ENCODE data around the gene MTNR1B. TPM values are rescaled to one million over a fixed set of nuclear protein-coding genes. Genes with fewer than 3 reads are reported as not detected.

Gene MTNR1B
- total RNA-seq: not detected
- long read RNA-seq: 0 reads

DNA sequence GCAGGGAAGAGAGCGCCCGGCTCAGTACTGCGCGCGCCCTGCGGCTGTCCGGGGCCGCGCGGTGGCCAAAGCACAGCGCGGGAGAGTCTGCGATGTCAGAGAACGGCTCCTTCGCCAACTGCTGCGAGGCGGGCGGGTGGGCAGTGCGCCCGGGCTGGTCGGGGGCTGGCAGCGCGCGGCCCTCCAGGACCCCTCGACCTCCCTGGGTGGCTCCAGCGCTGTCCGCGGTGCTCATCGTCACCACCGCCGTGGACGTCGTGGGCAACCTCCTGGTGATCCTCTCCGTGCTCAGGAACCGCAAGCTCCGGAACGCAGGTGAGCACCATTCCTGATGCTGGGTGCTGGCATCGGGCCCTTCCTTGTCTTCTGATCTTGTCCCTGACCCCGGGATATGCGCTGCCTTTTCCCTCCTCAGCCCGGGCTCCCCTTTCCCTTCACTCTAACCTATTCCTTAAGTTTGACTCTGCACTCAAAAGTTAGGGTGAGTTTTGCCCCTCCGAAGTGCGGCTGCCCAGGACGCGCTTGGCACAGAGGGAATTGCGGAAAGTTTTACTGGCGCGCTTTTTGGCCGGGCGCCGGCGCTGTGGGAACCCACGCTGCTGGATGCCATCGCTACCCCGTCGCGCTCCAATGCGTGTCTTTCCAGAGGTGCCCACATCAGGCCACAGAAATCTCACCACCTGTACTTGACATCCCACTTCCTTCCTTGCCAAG lies at the start of gene MTNR1B:
Gene MTNR1B, plus strand, starts transcription at position 18 of the 714 bp plus-strand sequence. Its CDS starts 75 bp downstream, at position 93.
- ATAC-seq: no peak
- DNase-seq (ENCODE audit: missing footprints): no peak

DNA sequence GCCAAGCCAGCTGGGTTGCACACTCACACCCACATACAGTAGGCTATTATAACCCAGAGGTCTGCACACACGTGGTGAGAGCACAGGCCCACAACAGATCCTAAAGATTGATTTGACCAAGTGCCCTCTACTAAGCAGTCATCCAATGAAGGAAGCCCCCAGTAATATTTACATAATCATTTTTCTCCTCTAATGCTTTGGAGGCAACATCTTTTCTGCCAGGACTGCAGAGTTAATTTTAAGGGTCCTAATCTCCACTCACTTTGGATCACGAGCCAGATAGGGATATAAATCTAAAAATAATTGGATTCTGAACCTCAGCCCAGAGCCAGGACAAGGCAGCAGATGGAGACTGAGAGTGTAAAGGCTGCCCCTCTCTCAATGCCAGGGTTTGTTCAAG lies 49.1 kb upstream of the MTNR1B start:
- DNase-seq (ENCODE audit: missing footprints) (no peak), ATAC-seq (no peak)
- intact Hi-C loops (cut with DNase I): no loop called here

More for the DNA sequence above, at the start of gene MTNR1B:
- intact Hi-C loops (cut with DNase I): no loop called here

- no peak for DNase-seq (ENCODE audit: missing footprints)
- intact Hi-C loops (cut with DNase I): no loop called here
- no peak for ATAC-seq
Observed at GRCh38 chr11:92922731-92923130, 46.7 kb upstream of the MTNR1B start.

DNA sequence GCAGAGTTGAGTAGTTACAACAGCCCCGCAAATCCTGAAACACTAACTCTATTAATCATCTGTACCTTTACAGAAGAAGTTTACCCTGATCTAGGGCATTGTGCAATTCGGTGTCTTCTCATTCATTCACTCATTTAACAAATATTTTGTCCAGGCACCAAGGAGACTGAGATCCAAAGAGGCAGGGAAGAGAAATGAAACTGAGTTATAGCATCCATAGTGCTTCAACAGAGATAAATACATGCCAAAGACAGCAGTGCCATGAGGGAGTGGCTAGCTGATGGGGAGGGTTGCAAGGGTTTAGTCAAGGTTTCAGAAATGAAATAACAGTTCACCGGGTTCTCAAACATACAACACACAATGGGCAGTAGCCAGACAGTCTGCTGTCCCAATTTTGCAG lies 40.2 kb upstream of the MTNR1B start:
- ATAC-seq (no peak), DNase-seq (ENCODE audit: missing footprints) (no peak)

DNA sequence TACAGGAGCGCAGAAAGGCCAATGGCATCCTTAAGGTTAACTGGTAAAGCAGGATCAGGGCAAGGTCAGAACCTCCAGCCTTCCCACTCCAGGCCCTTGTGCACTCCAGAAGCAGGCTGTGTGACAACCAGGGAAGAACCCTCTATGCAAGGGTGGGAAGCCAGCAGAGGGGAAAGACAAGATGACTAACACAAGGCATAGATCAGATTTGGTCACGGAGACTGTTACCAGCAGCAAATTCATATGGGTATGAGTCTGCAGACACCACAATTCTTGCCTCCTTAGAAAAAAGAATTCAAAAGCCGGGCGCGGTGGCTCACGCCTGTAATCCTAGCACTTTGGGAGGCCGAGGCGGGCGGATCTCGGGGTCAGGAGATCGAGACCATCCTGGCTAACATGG lies 39.8 kb upstream of the MTNR1B start:
- intact Hi-C loops (cut with DNase I): no loop called here
- ATAC-seq: no peak
- DNase-seq (ENCODE audit: missing footprints): no peak

More for the DNA sequence above, 40.2 kb upstream of the MTNR1B start:
- intact Hi-C loops (cut with DNase I): no loop called here

GRCh38 chr11:92931746-92932422 lies 37.6 kb upstream of the MTNR1B start:
- intact Hi-C loops (cut with DNase I): no loop called here
- ATAC-seq (no peak), DNase-seq (ENCODE audit: missing footprints) (no peak)

DNA sequence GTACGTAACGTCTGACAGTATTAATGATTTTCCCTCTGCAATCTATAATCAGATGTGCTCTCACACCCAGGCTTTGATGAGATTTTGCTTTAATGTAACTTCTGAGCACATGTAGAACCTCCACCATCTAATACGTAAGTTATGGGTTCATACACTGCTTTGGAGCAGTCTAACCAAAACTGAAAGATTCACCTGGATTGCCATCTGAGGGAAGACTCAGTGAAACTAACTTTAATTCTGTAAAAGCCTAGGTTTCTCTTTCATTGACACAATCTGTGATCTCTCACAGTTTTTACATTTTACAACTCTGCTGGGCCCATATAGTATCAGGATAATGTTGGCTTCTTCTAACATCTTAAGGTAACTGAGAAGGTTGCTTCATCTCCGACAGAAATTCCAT lies 30.1 kb upstream of the MTNR1B start:
- no peak for ATAC-seq
- intact Hi-C loops (cut with DNase I): no loop called here
- DNase-seq (ENCODE audit: missing footprints): no peak

DNA sequence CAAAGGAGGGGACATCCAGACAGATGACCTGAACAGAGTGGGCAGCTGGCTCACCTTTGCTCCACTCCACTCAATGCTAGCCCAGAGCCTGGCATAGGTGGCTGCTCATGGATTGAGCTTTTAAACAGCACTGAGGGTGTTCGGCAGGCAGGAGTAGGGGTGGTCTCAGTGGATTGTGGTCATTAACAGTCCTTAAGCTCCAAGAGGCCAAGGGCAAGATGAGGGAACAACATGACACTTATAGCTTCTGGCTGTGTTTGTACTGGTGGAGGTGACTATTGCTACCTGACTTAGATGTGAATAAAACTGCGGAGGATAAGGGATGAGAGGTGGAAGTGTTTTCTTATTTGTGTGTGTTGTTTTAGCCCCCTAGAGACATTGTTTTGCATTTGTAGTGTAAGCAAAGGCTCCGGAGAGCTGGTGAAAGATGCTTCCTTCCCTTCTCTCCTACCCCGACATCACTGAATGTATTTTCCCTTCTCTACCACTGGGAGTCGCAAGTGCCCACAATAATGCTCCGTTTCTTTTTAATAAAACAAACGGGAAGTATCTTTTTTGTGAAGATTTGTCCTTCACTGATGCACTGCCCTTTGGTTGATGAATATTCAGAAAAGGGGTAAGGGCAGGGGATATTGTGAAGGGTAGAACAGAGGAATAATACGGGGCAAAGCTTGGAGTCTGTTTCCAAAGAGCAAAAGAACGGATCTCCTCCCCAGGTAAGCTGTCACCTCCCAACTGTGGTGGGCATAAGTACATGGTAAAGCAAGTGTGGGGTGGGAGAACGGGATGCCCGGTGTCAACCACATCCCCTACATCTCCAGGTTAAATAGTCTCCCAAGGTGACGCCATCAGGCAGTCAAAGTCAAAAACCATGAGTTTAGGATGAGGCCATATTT lies 27.5 kb upstream of the MTNR1B start:
- intact Hi-C loops (cut with DNase I): loop anchor here (5.0 kb wide), 1 partner anchor 285 kb away; no protein-coding TSS in a partner anchor
- no peak for ATAC-seq

DNA sequence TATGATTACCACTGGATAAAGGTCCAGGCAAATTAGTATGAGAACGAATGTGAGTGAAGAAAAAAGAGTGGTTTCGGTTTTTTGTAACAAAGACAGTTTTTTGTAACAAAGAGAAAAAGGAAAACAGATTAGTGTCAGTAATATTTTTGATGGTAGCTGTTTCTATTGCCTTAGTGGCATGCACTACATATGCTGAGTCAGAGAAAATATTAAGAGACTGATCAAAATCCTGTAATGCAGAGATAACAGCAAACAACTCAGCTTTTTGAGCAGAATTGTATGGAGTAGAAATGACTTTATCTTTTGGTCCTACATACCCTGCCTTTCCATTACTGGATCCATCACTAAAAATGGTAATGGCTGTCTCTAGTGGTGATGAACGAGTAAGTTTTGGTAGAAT lies 22.7 kb upstream of the MTNR1B start:
- intact Hi-C loops (cut with DNase I): no loop called here
- DNase-seq (ENCODE audit: missing footprints): no peak
- no peak for ATAC-seq

More for the DNA sequence above, 27.5 kb upstream of the MTNR1B start:
- no peak for DNase-seq (ENCODE audit: missing footprints)

DNA sequence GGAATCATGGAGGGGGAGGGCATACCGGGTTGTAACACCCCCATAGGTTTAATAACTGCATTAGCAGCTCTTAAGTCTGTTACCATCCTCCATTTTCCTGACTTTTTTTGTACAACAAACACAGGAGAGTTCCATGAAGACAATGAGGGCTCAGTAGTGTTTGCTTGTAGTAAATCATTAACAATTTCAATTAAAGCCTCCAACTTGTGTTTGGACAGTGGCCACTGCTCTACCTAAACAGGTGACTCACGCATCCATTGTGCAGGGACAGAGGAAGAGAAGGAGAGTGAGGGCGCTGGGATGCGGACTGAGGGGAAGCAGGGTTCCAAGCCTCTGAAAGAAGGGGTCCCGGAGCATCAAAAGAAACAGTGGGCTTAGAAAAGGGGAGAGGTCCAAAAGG lies 21.3 kb upstream of the MTNR1B start:
- ATAC-seq: no peak
- DNase-seq (ENCODE audit: missing footprints): no peak
- intact Hi-C loops (cut with DNase I): no loop called here

DNA sequence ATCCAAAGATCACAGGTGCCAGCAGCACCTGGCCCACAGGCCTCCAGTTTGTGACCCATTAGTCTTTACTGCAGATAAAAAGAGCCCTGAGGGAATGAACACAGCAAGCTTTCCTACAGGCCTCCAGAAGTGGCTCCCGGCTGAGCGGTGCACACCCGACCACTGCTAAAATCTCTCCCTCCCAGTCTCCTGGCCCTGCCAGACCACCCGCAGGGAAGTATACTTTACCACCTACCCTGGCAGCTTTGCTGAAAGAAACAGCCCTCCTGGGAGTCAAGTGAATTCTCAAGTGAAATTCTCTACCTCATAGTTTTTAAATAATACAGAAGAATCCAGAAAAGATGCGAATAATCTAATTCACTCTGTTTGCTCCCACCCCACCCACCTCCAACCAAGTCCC lies 15.4 kb upstream of the MTNR1B start:
- DNase-seq (ENCODE audit: missing footprints) (no peak), ATAC-seq (no peak)
- intact Hi-C loops (cut with DNase I): no loop called here

GRCh38 chr11:92955860-92956259 lies 13.6 kb upstream of the MTNR1B start:
- intact Hi-C loops (cut with DNase I): no loop called here
- DNase-seq (ENCODE audit: missing footprints) (no peak), ATAC-seq (no peak)

DNA sequence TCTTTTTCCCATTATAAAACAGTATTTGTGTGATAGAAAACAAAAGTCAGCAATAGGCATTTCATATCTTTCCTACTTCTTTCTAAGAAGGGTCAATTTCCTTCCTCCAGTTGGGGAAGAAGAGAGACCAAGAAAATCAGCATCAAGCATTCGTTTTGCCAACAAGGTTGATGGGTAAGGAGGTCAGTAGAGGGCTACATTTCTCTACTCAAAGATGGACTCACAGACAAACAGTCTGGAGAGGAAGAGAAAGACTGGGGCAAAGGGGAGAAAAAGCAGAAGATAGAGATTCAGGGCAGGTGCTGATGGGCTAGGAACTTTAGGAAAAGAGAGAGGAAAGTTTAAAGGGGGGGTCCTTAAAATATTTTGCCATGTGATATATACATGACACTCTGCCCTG lies 8.6 kb upstream of the MTNR1B start:
- intact Hi-C loops (cut with DNase I): no loop called here
- no peak for DNase-seq (ENCODE audit: missing footprints)

DNA sequence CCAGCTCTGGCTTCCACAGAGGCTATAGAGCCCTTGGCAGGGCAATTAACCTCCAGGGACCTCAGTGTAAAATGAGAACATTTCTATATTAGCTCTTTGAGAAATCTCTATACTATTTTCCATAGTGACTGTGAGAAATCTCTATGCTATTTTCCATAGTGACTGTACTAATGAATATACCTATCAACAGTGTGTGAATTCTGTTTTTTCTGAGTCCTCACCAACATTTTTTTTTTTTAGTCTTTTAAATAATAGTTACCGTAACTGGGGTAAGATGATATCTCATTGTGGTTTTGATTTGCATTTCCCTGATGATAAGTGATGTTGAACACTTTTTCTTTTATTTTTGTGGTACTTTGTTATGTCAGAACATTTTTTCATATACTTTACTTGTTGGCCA lies 7.0 kb upstream of the MTNR1B start:
- ATAC-seq: no peak
- intact Hi-C loops (cut with DNase I): no loop called here
- DNase-seq (ENCODE audit: missing footprints): no peak

More for the DNA sequence above, 8.6 kb upstream of the MTNR1B start:
- ATAC-seq: no peak

DNA sequence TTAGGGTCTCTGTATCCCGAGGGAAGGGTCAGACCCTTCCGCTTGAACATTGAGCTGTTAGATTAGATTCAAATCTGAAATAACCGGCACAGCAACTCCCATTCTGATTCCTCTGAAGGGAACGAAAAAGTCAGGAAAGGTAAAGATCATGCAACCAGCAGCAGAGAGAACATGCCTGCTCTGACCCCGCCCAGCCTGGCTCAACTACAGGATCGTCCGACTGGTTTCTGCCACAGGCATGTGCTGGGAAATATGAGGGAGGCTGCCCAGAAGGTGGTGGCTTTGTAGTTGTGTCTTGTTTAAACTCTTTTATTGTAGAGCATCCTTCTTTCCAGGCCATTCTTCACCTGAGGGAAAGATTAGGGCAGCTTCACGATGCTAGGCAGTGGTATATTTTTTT lies 5.0 kb upstream of the MTNR1B start:
- no peak for ATAC-seq
- intact Hi-C loops (cut with DNase I): no loop called here
- no peak for DNase-seq (ENCODE audit: missing footprints)

- intact Hi-C loops (cut with DNase I): no loop called here
- ATAC-seq (no peak), DNase-seq (ENCODE audit: missing footprints) (no peak)
Observed at GRCh38 chr11:92965196-92965595, 4.3 kb upstream of the MTNR1B start.

GRCh38 chr11:92967178-92967577 lies 2.3 kb upstream of the MTNR1B start:
- DNase-seq (ENCODE audit: missing footprints) (no peak), ATAC-seq (no peak)
- intact Hi-C loops (cut with DNase I): no loop called here

- intact Hi-C loops (cut with DNase I): no loop called here
- no peak for DNase-seq (ENCODE audit: missing footprints)
- no peak for ATAC-seq
Observed at GRCh38 chr11:92967867-92968266, 1.6 kb upstream of the MTNR1B start.

DNA sequence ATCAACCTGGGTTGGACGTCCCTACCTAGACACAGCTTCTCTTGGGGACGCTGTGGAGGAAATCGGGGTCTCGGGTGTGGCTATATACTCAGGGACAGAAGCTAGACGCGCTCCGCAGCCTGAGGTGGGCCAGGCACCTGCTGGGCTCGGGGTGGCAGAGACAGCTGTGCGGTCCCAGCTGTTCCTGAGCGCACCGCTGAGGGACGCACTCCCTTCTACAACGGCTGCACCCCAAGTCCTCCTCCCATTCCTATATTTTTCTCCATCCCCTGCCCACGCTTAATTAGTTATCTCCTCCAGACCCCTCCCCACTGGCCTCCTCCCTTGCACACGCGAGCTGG lies 188 bp upstream of the MTNR1B start:
- no peak for ATAC-seq
- intact Hi-C loops (cut with DNase I): no loop called here
- no peak for DNase-seq (ENCODE audit: missing footprints)

- no peak for ATAC-seq
- intact Hi-C loops (cut with DNase I): no loop called here
- DNase-seq (ENCODE audit: missing footprints): no peak
Observed at GRCh38 chr11:92972248-92972647, 2.8 kb downstream of the MTNR1B start.

Data from Right ventricle myocardium inferior (tissue), 1 donor.